Measurements from ENCODE around the gene ZCCHC24.

- TF ChIP-seq CTCF (IDR thresholded peaks at IDR 0.05; ENCODE audit: extremely low read depth in 1 of 2, insufficient read depth in 1 of 2, low read depth in 1 of 2, low read length in 2 of 2) (no peak), MAX (IDR thresholded peaks at IDR 0.05; ENCODE audit: insufficient read depth, insufficient read length) (no peak), POLR2A (IDR thresholded peaks at IDR 0.05; ENCODE audit: low read depth, low read length) (no peak), EZH2 (IDR thresholded peaks at IDR 0.05; ENCODE audit: borderline replicate concordance, low read depth, low read length, severe bottlenecking) (no peak), JUN (IDR thresholded peaks at IDR 0.05; ENCODE audit: borderline replicate concordance, insufficient read depth, insufficient read length, low read depth) (no peak), POLR2AphosphoS5 (IDR thresholded peaks at IDR 0.05; ENCODE audit: insufficient read depth, low read depth, low read length) (no peak)
Measured at GRCh38 chr10:79386637-79387465, 58.6 kb downstream of the ZCCHC24 start.

Measured in endothelial cell of umbilical vein (primary cell).